Measurements from ENCODE around the gene SPATA21.

GRCh38 chr1:16351456-16351993 is 85.7 kb downstream of the SPATA21 start:
- TF ChIP-seq CTCF (IDR thresholded peaks at IDR 0.05; ENCODE audit: extremely low read depth in 1 of 2, insufficient read depth in 1 of 2, low read depth in 1 of 2, low read length in 2 of 2) (no peak), POLR2A (IDR thresholded peaks at IDR 0.05; ENCODE audit: low read depth, low read length) (no peak), POLR2AphosphoS5 (IDR thresholded peaks at IDR 0.05; ENCODE audit: insufficient read depth, low read depth, low read length) (no peak), EZH2 (IDR thresholded peaks at IDR 0.05; ENCODE audit: borderline replicate concordance, low read depth, low read length, severe bottlenecking) (no peak), MAX (IDR thresholded peaks at IDR 0.05; ENCODE audit: insufficient read depth, insufficient read length) (no peak)
